HepG2 (cell line): ENCODE data around the gene EYA2. TPM values are rescaled to one million over a fixed set of nuclear protein-coding genes. Genes with fewer than 3 reads are reported as not detected.

ENCODE experiments used
- ATAC-seq: fragments of 200-7000 bp; cut with Tn5 transposase; 3 replicates; pipeline ENCODE4 v1.9.1; 2020; ENCODE audit warnings: mild to moderate bottlenecking, moderate library complexity
- BruUV-seq: library from RNA; stranded (reverse); fragments of 400-500 nt; replicated peaks from 2 replicates; lab custom pipeline; 2021; lab: Mats Ljungman, UMichigan
- CTCF ChIA-PET: fragments of 300-600 bp; formaldehyde crosslinking; extraction: SDS; loops from one replicate; lab custom pipeline; 2021; ENCODE audit warnings: low total read pairs, inconsistent platforms, low intra/inter-chr PET ratio; lab: Yijun Ruan, JAX
- POLR2A ChIA-PET: fragments of 350-600 bp; sonication (Branson Sonifier 250); formaldehyde crosslinking; loops from one replicate; lab custom pipeline; 2020; ENCODE audit warnings: antibody characterized with exemption, inconsistent platforms; lab: Yijun Ruan, JAX
- DNase-seq: peaks from one replicate; pipeline ENCODE4 v3.0.0-alpha.2; 2015; ENCODE audit warnings: low spot score
- FAIRE-seq: peaks from 3 replicates; lab custom pipeline; 2011; peaks lifted over from hg19 to GRCh38; lab: Jason Lieb, UNC
- H2AFZ ChIP-seq: one replicate; pipeline ENCODE4 v1.6.1; 2011; ENCODE audit warnings: low read length, inconsistent platforms
- H3K27ac ChIP-seq: fragments of 300-600 bp; 3 replicates; pipeline ENCODE4 v1.8.0; 2011; ENCODE audit warnings: mixed run types, mild to moderate bottlenecking, mixed read lengths, low read length, inconsistent platforms; ENCODE audit not compliant: insufficient read depth; ENCODE audit errors: extremely low read length
- H3K27me3 ChIP-seq, 2 experiments: fragments of 200-600 bp in 1 of 2; 2 replicates in 1 of 2; 3 replicates in 1 of 2; pipeline versions ENCODE4 v1.6.0 to v1.8.0; 2011; ENCODE audit warnings: low read length in 2 of 2, mild to moderate bottlenecking in 2 of 2, moderate library complexity in 2 of 2, inconsistent platforms in 1 of 2; ENCODE audit not compliant: insufficient read depth in 2 of 2, control insufficient read depth in 1 of 2
- H3K36me3 ChIP-seq, 2 experiments: fragments of 200-600 bp in 1 of 2; replicated peaks in 1 of 2; 2 replicates in 1 of 2; 3 replicates in 1 of 2; pipeline versions ENCODE4 v1.5.1 to v1.8.0; 2011; ENCODE audit warnings: low read length in 2 of 2, inconsistent platforms in 1 of 2; ENCODE audit not compliant: insufficient read depth in 2 of 2, control insufficient read depth in 1 of 2
- H3K4me1 ChIP-seq: 2 replicates; pipeline ENCODE4 v1.5.1; 2012; ENCODE audit warnings: low read length, inconsistent platforms; ENCODE audit not compliant: insufficient read depth
- H3K4me2 ChIP-seq: 2 replicates; pipeline ENCODE4 v1.6.0; 2011; ENCODE audit warnings: low read depth, low read length, inconsistent platforms
- H3K4me3 ChIP-seq, 3 experiments: fragments of 200-600 bp in 1 of 3; sonication (generic), shearing (Covaris generic) in 1 of 3; replicated peaks in 1 of 3; 2 replicates each; pipeline ENCODE4 v1.5.1; 2011 to 2016; ENCODE audit warnings: low read length in 3 of 3, inconsistent platforms in 2 of 3, low read depth in 2 of 3, mild to moderate bottlenecking in 2 of 3, control low read depth in 1 of 3, mixed read lengths in 1 of 3; ENCODE audit not compliant: insufficient read depth in 1 of 3
- H3K79me2 ChIP-seq: one replicate; pipeline ENCODE4 v1.6.1; 2011; ENCODE audit warnings: low read length, inconsistent platforms; ENCODE audit not compliant: insufficient read depth
- H3K9ac ChIP-seq: 2 replicates; pipeline ENCODE4 v1.6.0; 2011; ENCODE audit warnings: mild to moderate bottlenecking, low read depth, low read length, inconsistent platforms; ENCODE audit not compliant: insufficient read depth
- H3K9me3 ChIP-seq: 2 replicates; pipeline ENCODE4 v1.5.1; 2012; ENCODE audit warnings: mild to moderate bottlenecking, low read length
- H4K20me1 ChIP-seq: 2 replicates; pipeline ENCODE4 v1.6.0; 2011; ENCODE audit warnings: inconsistent platforms, mild to moderate bottlenecking, low read length, moderate library complexity; ENCODE audit not compliant: insufficient read depth
- FOSL1 ChIP-seq: sonication (generic); formaldehyde crosslinking; IDR thresholded peaks from 2 replicates; pipeline ENCODE4 v1.9.0; 2021; ENCODE audit warnings: missing genetic modification reagents, borderline replicate concordance
- FOXP4 ChIP-seq: sonication (generic); formaldehyde crosslinking; IDR thresholded peaks from 2 replicates; pipeline ENCODE4 v1.4.0; 2020; ENCODE audit warnings: missing genetic modification reagents
- PAXIP1 ChIP-seq: sonication (generic); formaldehyde crosslinking; conservative IDR thresholded peaks from 2 replicates; pipeline ENCODE4 v1.4.0; 2020; ENCODE audit warnings: mild to moderate bottlenecking, missing genetic modification reagents, moderate library complexity
- PBX3 ChIP-seq: sonication (generic); formaldehyde crosslinking; IDR thresholded peaks from 2 replicates; pipeline ENCODE4 v1.8.1; 2023; ENCODE audit warnings: missing genetic modification reagents, inconsistent platforms, borderline replicate concordance
- PRDM4 ChIP-seq: sonication (generic); formaldehyde crosslinking; IDR thresholded peaks from 2 replicates; pipeline ENCODE4 v1.9.0; 2021; ENCODE audit warnings: missing genetic modification reagents, borderline replicate concordance
- RARG ChIP-seq: sonication (generic); formaldehyde crosslinking; IDR thresholded peaks from 2 replicates; pipeline ENCODE4 v1.4.0; 2020; ENCODE audit warnings: low read depth, mild to moderate bottlenecking, missing genetic modification reagents
- SRF ChIP-seq: IDR thresholded peaks from 2 replicates; pipeline ENCODE4 v1.6.1; 2011; ENCODE audit warnings: mild to moderate bottlenecking, low read depth, low read length, moderate library complexity
- ZFP91 ChIP-seq: sonication (generic); formaldehyde crosslinking; IDR thresholded peaks from 2 replicates; pipeline ENCODE4 v1.9.0; 2022; ENCODE audit warnings: missing genetic modification reagents, mild to moderate bottlenecking, borderline replicate concordance
- ZUFSP ChIP-seq: sonication (generic); formaldehyde crosslinking; IDR thresholded peaks from 2 replicates; pipeline ENCODE4 v1.9.0; 2021; ENCODE audit warnings: missing genetic modification reagents, mild to moderate bottlenecking, borderline replicate concordance
- WGBS: methylation state at CpG from one replicate; pipeline ENCODE4 v1.1.6; 2017; ENCODE audit warnings: low lambda C conversion rate; 5-methylcytosine and 5-hydroxymethylcytosine counted together
- in situ Hi-C: cut with HindIII; loops from 2 replicates; pipeline ENCODE4 v1.10.0; 2017; ENCODE audit warnings: low pct_unique_long_range_greater_than_20kb; ENCODE audit not compliant: extremely low pct_ligation_motif_present
- intact Hi-C: fragments of 100-400 bp; cut with micrococcal nuclease; formaldehyde crosslinking; loops from one replicate; pipeline ENCODE4 v1.10.0; 2022; ENCODE audit not compliant: unreplicated experiment
- polyA plus RNA-seq, 8 experiments: library from polyadenylated mRNA; depleted of rRNA in 3 of 8; stranded (reverse) in 7 of 8; unstranded in 1 of 8; fragments of >200 nt; fragmentation: Illumina TruSeq in 4 of 8; extraction: Trizol in 4 of 8; gene quantifications; 2 replicates each; pipeline versions ENCODE4 v1.2.1 to v1.2.3, GENCODE V29; 2011 to 2016; ENCODE audit warnings: low read depth in 4 of 8, missing spikeins in 1 of 8, mixed read lengths in 1 of 8; ENCODE audit not compliant: insufficient read depth in 1 of 8
- total RNA-seq, 5 experiments: library from RNA; depleted of rRNA; stranded (reverse); fragments of >200 nt; fragmentation: Illumina TruSeq; extraction: Trizol; gene quantifications; 2 replicates each; pipeline ENCODE4 v1.2.3, GENCODE V29; 2016; ENCODE audit warnings: low read depth in 1 of 5

Gene EYA2
- total and polyA plus RNA-seq, 2 of the 13 experiments (the other 11 are each of a cell fraction or from before 2014, with no cell fraction given), result not detected

- Histone ChIP-seq H3K9ac (no peak overlapping the region), H3K36me3 (no peaks in the 10 kb centered on the region), H3K9me3 (no peaks in the 10 kb centered on the region), H3K27ac (no peak overlapping the region), H3K27me3 (peaks cover 7 to 43% of the 10 kb centered on the region in 2 experiments; a peak in 4 of 5 replicates), H3K4me2 (no peak overlapping the region), H3K4me1 (no peaks in the 10 kb centered on the region), H3K79me2 (no peaks in the 10 kb centered on the region), H3K4me3 (no peak overlapping the region), H4K20me1 (no peaks in the 10 kb centered on the region), H2AFZ (no peak overlapping the region)
- CTCF ChIA-PET, result no interaction called here
- WGBS, result 7% methylated on average over 6 of the region's 6 CpGs
- POLR2A ChIA-PET, result no interaction called here
- no TSS peak for BruUV-seq
- no peak for DNase-seq
- in situ Hi-C loops, result no loop called here
- no peak for FAIRE-seq
- intact Hi-C loops, result no loop called here
- no peak for ATAC-seq
- TF ChIP-seq RARG (CRISPR knock-in tag) (no peak), ZUFSP (CRISPR knock-in tag) (no peak), PRDM4 (CRISPR knock-in tag) (no peak), FOXP4 (CRISPR knock-in tag) (no peak), ZFP91 (CRISPR knock-in tag) (no peak), PBX3 (CRISPR knock-in tag) (no peak), PAXIP1 (CRISPR knock-in tag) (no peak), SRF (no peak), FOSL1 (no peak)
Observed at GRCh38 chr20:47175493-47175892, 280.9 kb downstream of the EYA2 start.
